BJ (cell line): Measurements from ENCODE around the gene TAS1R3. TPM values are rescaled to one million over a fixed set of nuclear protein-coding genes. Genes with fewer than 3 reads are reported as not detected.

Source experiments
- CTCF ChIA-PET: fragments of 350-600 bp; formaldehyde crosslinking; extraction: SDS; loops from one replicate; lab custom pipeline; 2021; ENCODE audit warnings: antibody characterized with exemption, inconsistent platforms; lab: Yijun Ruan, JAX
- POLR2A ChIA-PET: fragments of 300-600 bp; sonication (Branson Sonifier 250); formaldehyde crosslinking; extraction: SDS; loops from one replicate; lab custom pipeline; 2021; ENCODE audit warnings: antibody characterized with exemption; lab: Charles Lee
- DNase-seq: peaks from one replicate; pipeline ENCODE4 v3.0.0-alpha.2; 2011; ENCODE audit warnings: low read depth
- H3K27me3 ChIP-seq: 2 replicates; pipeline ENCODE4 v1.6.0; 2011; ENCODE audit warnings: low read length; ENCODE audit not compliant: control insufficient read depth, insufficient read depth
- H3K36me3 ChIP-seq: 2 replicates; pipeline ENCODE4 v1.5.1; 2011; ENCODE audit warnings: low read length; ENCODE audit not compliant: control insufficient read depth, insufficient read depth
- H3K4me3 ChIP-seq: 2 replicates; pipeline ENCODE4 v1.5.1; 2011; ENCODE audit warnings: low read depth, mild to moderate bottlenecking, control low read depth, low read length
- polyA plus RNA-seq: library from polyadenylated mRNA; depleted of rRNA; stranded (reverse); fragments of >200 nt; gene quantifications from 2 replicates; pipeline ENCODE4 v1.2.3, GENCODE V29; 2011
- TF ChIP-seq, protein P1 (sequence below): IDR thresholded peaks from 2 replicates; pipeline ENCODE4 v1.5.1; 2011; ENCODE audit warnings: low read depth, mild to moderate bottlenecking, control low read depth, inconsistent platforms, low read length, moderate library complexity; ENCODE audit not compliant: insufficient read depth

TAS1R3 gene
- polyA plus RNA-seq, 1 experiment = 0.11 TPM

DNA sequence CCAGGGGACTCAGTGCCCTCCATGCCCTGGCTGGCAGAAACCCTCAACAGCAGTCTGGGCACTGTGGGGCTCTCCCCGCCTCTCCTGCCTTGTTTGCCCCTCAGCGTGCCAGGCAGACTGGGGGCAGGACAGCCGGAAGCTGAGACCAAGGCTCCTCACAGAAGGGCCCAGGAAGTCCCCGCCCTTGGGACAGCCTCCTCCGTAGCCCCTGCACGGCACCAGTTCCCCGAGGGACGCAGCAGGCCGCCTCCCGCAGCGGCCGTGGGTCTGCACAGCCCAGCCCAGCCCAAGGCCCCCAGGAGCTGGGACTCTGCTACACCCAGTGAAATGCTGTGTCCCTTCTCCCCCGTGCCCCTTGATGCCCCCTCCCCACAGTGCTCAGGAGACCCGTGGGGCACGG lies 2.8 kb upstream of the TAS1R3 start:
- TF ChIP-seq, protein P1, sequence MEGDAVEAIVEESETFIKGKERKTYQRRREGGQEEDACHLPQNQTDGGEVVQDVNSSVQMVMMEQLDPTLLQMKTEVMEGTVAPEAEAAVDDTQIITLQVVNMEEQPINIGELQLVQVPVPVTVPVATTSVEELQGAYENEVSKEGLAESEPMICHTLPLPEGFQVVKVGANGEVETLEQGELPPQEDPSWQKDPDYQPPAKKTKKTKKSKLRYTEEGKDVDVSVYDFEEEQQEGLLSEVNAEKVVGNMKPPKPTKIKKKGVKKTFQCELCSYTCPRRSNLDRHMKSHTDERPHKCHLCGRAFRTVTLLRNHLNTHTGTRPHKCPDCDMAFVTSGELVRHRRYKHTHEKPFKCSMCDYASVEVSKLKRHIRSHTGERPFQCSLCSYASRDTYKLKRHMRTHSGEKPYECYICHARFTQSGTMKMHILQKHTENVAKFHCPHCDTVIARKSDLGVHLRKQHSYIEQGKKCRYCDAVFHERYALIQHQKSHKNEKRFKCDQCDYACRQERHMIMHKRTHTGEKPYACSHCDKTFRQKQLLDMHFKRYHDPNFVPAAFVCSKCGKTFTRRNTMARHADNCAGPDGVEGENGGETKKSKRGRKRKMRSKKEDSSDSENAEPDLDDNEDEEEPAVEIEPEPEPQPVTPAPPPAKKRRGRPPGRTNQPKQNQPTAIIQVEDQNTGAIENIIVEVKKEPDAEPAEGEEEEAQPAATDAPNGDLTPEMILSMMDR = no peak
- DNase-seq = no peak
- no peak overlapping the region for H3K4me3 ChIP-seq
- CTCF ChIA-PET = no interaction called here
- peaks cover 9% of the 10 kb centered on the region for H3K36me3 ChIP-seq
- H3K27me3 ChIP-seq = no peaks in the 10 kb centered on the region
- POLR2A ChIA-PET = no interaction called here

GRCh38 chr1:1329304-1330210 lies 1.5 kb upstream of the TAS1R3 start:
- Histone ChIP-seq H3K4me3 (no peak overlapping the region), H3K36me3 (peaks cover 9% of the 10 kb centered on the region), H3K27me3 (no peaks in the 10 kb centered on the region)
- CTCF ChIA-PET = interaction anchor here (3.4 kb wide), 1 partner anchor 42 kb away, joined by 10 read pairs; no protein-coding TSS in a partner anchor
- POLR2A ChIA-PET = no interaction called here
- DNase-seq = no peak
- TF ChIP-seq, protein P1 = no peak

DNA sequence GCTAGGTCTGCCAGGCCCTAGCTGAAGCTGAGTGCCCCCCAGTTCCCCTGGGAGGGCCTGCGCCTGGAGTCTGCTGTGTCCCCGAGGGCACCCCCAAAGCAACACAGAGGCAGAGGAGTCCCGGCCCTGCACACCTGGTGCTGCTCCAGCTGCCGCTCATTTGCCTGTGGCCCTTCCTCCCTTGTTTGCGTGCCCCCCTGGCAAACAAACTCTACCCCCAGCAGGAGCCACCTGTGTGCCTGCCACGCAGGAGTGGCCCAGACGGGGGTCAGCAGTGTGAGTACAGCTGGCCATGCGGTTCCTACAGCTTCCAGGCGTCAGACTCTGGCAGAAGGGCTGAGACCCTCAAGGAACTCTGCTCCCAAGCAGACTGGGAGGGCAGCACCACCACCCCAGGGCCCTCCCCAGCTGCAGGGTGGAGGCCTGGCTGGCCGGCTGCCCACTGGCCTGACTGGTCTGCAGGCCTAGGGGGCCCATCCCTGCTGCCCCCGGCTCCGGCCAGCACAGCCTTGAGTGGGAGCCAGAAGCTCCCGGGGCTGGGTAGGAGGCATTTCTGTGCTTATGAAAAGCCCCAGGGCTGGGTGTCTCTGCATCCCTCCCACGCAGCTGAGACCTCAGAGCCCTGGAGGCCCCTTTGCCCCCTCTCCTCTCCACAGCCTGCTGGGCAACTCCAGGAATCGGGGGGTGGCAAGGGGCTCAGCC lies 563 bp upstream of the TAS1R3 start:
- TF ChIP-seq, protein P1 = no peak
- POLR2A ChIA-PET = no interaction called here
- CTCF ChIA-PET = interaction anchor here (0.6 to 3.4 kb wide), 2 partner anchors 29 to 41 kb away, joined by 3 to 10 read pairs; no protein-coding TSS in a partner anchor
- Histone ChIP-seq H3K36me3 (peaks cover 9% of the 10 kb centered on the region), H3K27me3 (no peaks in the 10 kb centered on the region), H3K4me3 (no peak overlapping the region)
- no peak for DNase-seq

- no peak for DNase-seq
- TF ChIP-seq, protein P1 = no peak
- H3K4me3 ChIP-seq = no peak overlapping the region
- H3K36me3 ChIP-seq = peaks cover 9% of the 10 kb centered on the region
- ChIA-PET POLR2A (no interaction called here), CTCF (interaction anchor here (0.5 to 3.4 kb wide), 4 partner anchors 16 to 295 kb away, joined by 3 to 10 read pairs (median 4); no protein-coding TSS in a partner anchor)
- H3K27me3 ChIP-seq = no peaks in the 10 kb centered on the region
Observed at GRCh38 chr1:1332031-1332755, 1.1 kb downstream of the TAS1R3 start.
